H1 (cell line): ENCODE measurements around the gene ZNF511. TPM values are rescaled to one million over a fixed set of nuclear protein-coding genes. Genes with fewer than 3 reads are reported as not detected.

Experiments
- CTCF ChIA-PET: fragments of 300-600 bp; sonication (Branson Sonifier 250); formaldehyde crosslinking; loops from one replicate; lab custom pipeline; 2021; ENCODE audit not compliant: partially characterized antibody; lab: Charles Lee
- POLR2A ChIA-PET: fragments of 300-600 bp; sonication (Branson Sonifier 250); formaldehyde crosslinking; loops from one replicate; lab custom pipeline; 2021; ENCODE audit warnings: inconsistent platforms; ENCODE audit not compliant: partially characterized antibody; lab: Charles Lee
- DNase-seq, 2 experiments: peaks; one replicate each; pipeline versions ENCODE4 v3.0.0 to v3.0.0-alpha.2; 2010 to 2022; ENCODE audit warnings: low spot score in 2 of 2, low read depth in 1 of 2, mixed read lengths in 1 of 2
- FAIRE-seq: peaks from 2 replicates; lab custom pipeline; 2011; peaks lifted over from hg19 to GRCh38; lab: Jason Lieb, UNC
- H2AFZ ChIP-seq: 2 replicates; pipeline ENCODE4 v1.8.1; 2012; ENCODE audit warnings: low read length, inconsistent platforms
- H2AK5ac ChIP-seq: 2 replicates; pipeline ENCODE4 v1.6.1; 2013; ENCODE audit warnings: low read depth, low read length
- H2BK120ac ChIP-seq: replicated peaks from 2 replicates; pipeline ENCODE3; 2013; ENCODE audit warnings: low read depth, low read length, inconsistent platforms
- H2BK12ac ChIP-seq: 2 replicates; pipeline ENCODE4 v1.6.1; 2013; ENCODE audit warnings: low read depth, low read length
- H2BK15ac ChIP-seq: 2 replicates; pipeline ENCODE4 v1.6.1; 2013; ENCODE audit warnings: low read length
- H2BK20ac ChIP-seq: 2 replicates; pipeline ENCODE4 v1.6.1; 2013; ENCODE audit warnings: low read length
- H2BK5ac ChIP-seq: 2 replicates; pipeline ENCODE4 v1.6.1; 2013; ENCODE audit warnings: low read depth, low read length
- H3K14ac ChIP-seq: 2 replicates; pipeline ENCODE4 v1.6.1; 2013; ENCODE audit warnings: inconsistent platforms; ENCODE audit not compliant: insufficient read length
- H3K18ac ChIP-seq: 2 replicates; pipeline ENCODE4 v1.6.1; 2013; ENCODE audit warnings: low read length; ENCODE audit errors: extremely low read depth
- H3K23ac ChIP-seq: 2 replicates; pipeline ENCODE4 v1.6.1; 2013; ENCODE audit warnings: inconsistent platforms; ENCODE audit not compliant: insufficient read length
- H3K23me2 ChIP-seq: 2 replicates; pipeline ENCODE4 v1.6.1; 2013; ENCODE audit warnings: low read depth, low read length
- H3K27ac ChIP-seq: 2 replicates; pipeline ENCODE4 v1.6.1; 2011; ENCODE audit warnings: low read depth, low read length, inconsistent platforms
- H3K27me3 ChIP-seq, 4 experiments: replicated peaks in 1 of 4; 1 replicate in 1 of 4; 2 replicates in 3 of 4; pipeline versions ENCODE4 v1.6.1 to v1.8.1; 2011 to 2013; ENCODE audit warnings: low read length in 3 of 4, mild to moderate bottlenecking in 3 of 4, inconsistent platforms in 2 of 4, mixed read lengths in 2 of 4, moderate library complexity in 1 of 4; ENCODE audit not compliant: control insufficient read depth in 3 of 4, insufficient read depth in 3 of 4; ENCODE audit errors: extremely low read depth in 1 of 4
- H3K36me3 ChIP-seq, 4 experiments: 2 replicates each; pipeline versions ENCODE4 v1.6.1 to v1.8.1; 2011 to 2013; ENCODE audit warnings: mild to moderate bottlenecking in 4 of 4, low read length in 3 of 4, moderate library complexity in 2 of 4, control low read depth in 1 of 4, inconsistent platforms in 1 of 4; ENCODE audit not compliant: insufficient read depth in 4 of 4, control insufficient read depth in 2 of 4
- H3K4ac ChIP-seq: replicated peaks from 2 replicates; pipeline ENCODE3; 2013; ENCODE audit warnings: low read length, low read depth, mixed read lengths, inconsistent platforms; ENCODE audit not compliant: insufficient read length
- H3K4me1 ChIP-seq, 4 experiments: replicated peaks in 1 of 4; 1 replicate in 1 of 4; 2 replicates in 3 of 4; pipeline versions ENCODE4 v1.6.1 to v1.8.1; 2011 to 2013; ENCODE audit warnings: low read length in 3 of 4, inconsistent platforms in 2 of 4, mixed read lengths in 1 of 4; ENCODE audit not compliant: insufficient read depth in 4 of 4, control insufficient read depth in 3 of 4
- H3K4me2 ChIP-seq, 2 experiments: 2 replicates each; pipeline versions ENCODE4 v1.6.1 to v1.8.1; 2011 to 2013; ENCODE audit warnings: low read depth in 2 of 2, low read length in 2 of 2, control low read depth in 1 of 2, inconsistent platforms in 1 of 2, mild to moderate bottlenecking in 1 of 2; ENCODE audit not compliant: insufficient read depth in 1 of 2
- H3K4me3 ChIP-seq, 4 experiments: fragments of 200-600, 300-600 bp in 1 of 4; sonication (generic), shearing (Covaris generic), sonication (Bioruptor Twin) in 1 of 4; 2 replicates each; pipeline versions ENCODE4 v1.5.1 to v1.8.1; 2011 to 2016; ENCODE audit warnings: low read length in 4 of 4, low read depth in 3 of 4, control low read depth in 2 of 4, inconsistent platforms in 2 of 4, mild to moderate bottlenecking in 2 of 4, mixed read lengths in 1 of 4, moderate library complexity in 1 of 4; ENCODE audit not compliant: insufficient read depth in 2 of 4; ENCODE audit errors: extremely low read depth in 1 of 4
- H3K56ac ChIP-seq: replicated peaks from 2 replicates; pipeline ENCODE3; 2013; ENCODE audit warnings: low read depth, mild to moderate bottlenecking, mixed read lengths, low read length, inconsistent platforms; ENCODE audit not compliant: insufficient read length
- H3K79me1 ChIP-seq: 2 replicates; pipeline ENCODE4 v1.6.1; 2013; ENCODE audit warnings: low read depth, low read length, control low read depth
- H3K79me2 ChIP-seq, 2 experiments: 2 replicates each; pipeline versions ENCODE4 v1.6.1 to v1.8.1; 2012 to 2013; ENCODE audit warnings: low read length in 2 of 2, mild to moderate bottlenecking in 2 of 2, inconsistent platforms in 1 of 2; ENCODE audit not compliant: insufficient read depth in 2 of 2, control insufficient read depth in 1 of 2
- H3K9ac ChIP-seq, 4 experiments: replicated peaks in 1 of 4; 1 replicate in 1 of 4; 2 replicates in 3 of 4; pipeline versions ENCODE4 v1.6.1 to v1.8.1; 2011 to 2013; ENCODE audit warnings: low read depth in 3 of 4, low read length in 3 of 4, control low read depth in 2 of 4, mild to moderate bottlenecking in 2 of 4, moderate library complexity in 2 of 4, inconsistent platforms in 1 of 4; ENCODE audit errors: extremely low read depth in 1 of 4
- H3K9me3 ChIP-seq, 2 experiments: 2 replicates each; pipeline versions ENCODE4 v1.6.1 to v1.8.1; 2012 to 2013; ENCODE audit warnings: mild to moderate bottlenecking in 2 of 2, moderate library complexity in 2 of 2, control low read depth in 1 of 2, inconsistent platforms in 1 of 2, low read depth in 1 of 2, low read length in 1 of 2, mixed read lengths in 1 of 2; ENCODE audit not compliant: insufficient read depth in 2 of 2
- H4K20me1 ChIP-seq, 2 experiments: replicated peaks in 1 of 2; 2 replicates each; pipeline versions ENCODE3 to v1.8.1; 2011 to 2013; ENCODE audit warnings: inconsistent platforms in 2 of 2, low read length in 2 of 2, mild to moderate bottlenecking in 1 of 2; ENCODE audit not compliant: insufficient read depth in 2 of 2, control insufficient read depth in 1 of 2
- H4K5ac ChIP-seq: 2 replicates; pipeline ENCODE4 v1.6.1; 2013; ENCODE audit warnings: low read length, low read depth, mixed read lengths, inconsistent platforms; ENCODE audit not compliant: insufficient read length
- H4K8ac ChIP-seq: 2 replicates; pipeline ENCODE4 v1.8.0; 2013; ENCODE audit warnings: mild to moderate bottlenecking, moderate library complexity, low read length, inconsistent platforms; ENCODE audit not compliant: insufficient read depth; ENCODE audit errors: extremely low read depth
- H4K91ac ChIP-seq: replicated peaks from 2 replicates; pipeline ENCODE3; 2013; ENCODE audit warnings: low read length, mixed read lengths, inconsistent platforms; ENCODE audit not compliant: insufficient read length
- BRCA1 ChIP-seq: IDR thresholded peaks from 2 replicates; pipeline ENCODE4 v1.6.1; 2012; ENCODE audit warnings: low read depth, low read length, improper control_type of control experiment
- CHD1 ChIP-seq: IDR thresholded peaks from 2 replicates; pipeline ENCODE4 v1.6.1; 2012; ENCODE audit warnings: low read depth, low read length, improper control_type of control experiment
- CTCF ChIP-seq, 3 experiments: IDR thresholded peaks; 1 replicate in 2 of 3; 2 replicates in 1 of 3; pipeline versions ENCODE4 v1.5.1 to v1.6.1; 2011; ENCODE audit warnings: low read length in 3 of 3, mild to moderate bottlenecking in 3 of 3, inconsistent platforms in 2 of 3, low read depth in 1 of 3, moderate library complexity in 1 of 3; ENCODE audit not compliant: insufficient read depth in 1 of 3; ENCODE audit errors: control extremely low read depth in 1 of 3
- JUND ChIP-seq: IDR thresholded peaks from 2 replicates; pipeline ENCODE4 v1.6.1; 2011; ENCODE audit warnings: mild to moderate bottlenecking, improper control_type of control experiment, low read length
- RAD21 ChIP-seq, 2 experiments: IDR thresholded peaks in 1 of 2; conservative IDR thresholded peaks in 1 of 2; 2 replicates each; pipeline ENCODE4 v1.6.1; 2011; ENCODE audit warnings: low read depth in 2 of 2, low read length in 2 of 2, improper control_type of control experiment in 1 of 2, inconsistent platforms in 1 of 2, mild to moderate bottlenecking in 1 of 2, moderate library complexity in 1 of 2
- TAF7 ChIP-seq: optimal IDR thresholded peaks from 2 replicates; pipeline ENCODE3; 2011; ENCODE audit warnings: low read depth, mild to moderate bottlenecking, inconsistent platforms, low read length, moderate library complexity, borderline replicate concordance
- WGBS, 2 experiments: shearing (Covaris generic) in 1 of 2; methylation state at CpG; one replicate each; pipeline versions ENCODE4 v1.1.6 to v1.1.7; 2013 to 2015; ENCODE audit warnings: low lambda C conversion rate in 2 of 2, mixed read lengths in 2 of 2, inconsistent platforms in 1 of 2, low coverage in 1 of 2, missing lambda C conversion rate in 1 of 2; ENCODE audit not compliant: insufficient replicate concordance in 2 of 2, insufficient coverage in 1 of 2, insufficient read length in 1 of 2; ENCODE audit errors: extremely low coverage in 1 of 2, missing lambda C conversion rate in 1 of 2; 5-methylcytosine and 5-hydroxymethylcytosine counted together
- polyA plus RNA-seq, 7 experiments: library from polyadenylated mRNA; depleted of rRNA in 3 of 7; stranded (reverse) in 5 of 7; unstranded in 2 of 7; fragments of >200 nt in 5 of 7; fragments of 200-250 nt in 2 of 7; gene quantifications; 1 replicate in 5 of 7; 2 replicates in 1 of 7; 4 replicates in 1 of 7; pipeline versions ENCODE4 v1.2.1 to v1.2.3, GENCODE V29; 2011 to 2013; ENCODE audit warnings: missing spikeins in 2 of 7, mixed read lengths in 2 of 7
- total RNA-seq: library from RNA; stranded (reverse); fragmentation: NEBNext Ultra II Directional; extraction: Animal tissue kit (Norgen Biotek cat#: 25700); gene quantifications from 2 replicates; pipeline ENCODE4 v1.2.1, GENCODE V29; 2021

Gene ZNF511
- total and polyA plus RNA-seq, 2 of the 8 experiments (the other 6 are each of a cell fraction or from before 2014, with no cell fraction given) = 55.4 to 71.7 TPM

GRCh38 chr10:133275684-133276092 lies 33.0 kb upstream of the ZNF511 start:
- Histone ChIP-seq H2BK20ac (0 out of 2 replicates have a peak overlapping the region, but pooled peaks have one; percentile 61), H3K23me2 (peaks cover 5% of the 10 kb centered on the region; the same call in 1 of the 2 replicates), H3K23ac (no peak overlapping the region), H3K79me1 (no peaks in the 10 kb centered on the region), H2BK120ac (no peak overlapping the region), H3K36me3 (peaks cover 0 to 7% (median 3%) of the 10 kb centered on the region in 4 experiments; a peak in 3 of 8 replicates), H3K4me2 (peak overlapping the region; percentile 58 to 85; a peak in 2 of 4 replicates), H4K5ac (no peak overlapping the region), H2BK15ac (no peak overlapping the region), H4K8ac (no peak overlapping the region; the same call in 1 of the 2 replicates), H3K14ac (no peak overlapping the region), H3K27ac (no peak overlapping the region), H3K27me3 (peaks cover 0 to 7% (median 4%) of the 10 kb centered on the region in 4 experiments; a peak in 6 of 7 replicates), H3K9me3 (no peaks in the 10 kb centered on the region), H3K4ac (no peak overlapping the region), H2AK5ac (no peak overlapping the region), H2BK12ac (no peak overlapping the region), H3K79me2 (no peaks in the 10 kb centered on the region), H3K9ac (no peak overlapping the region), H2BK5ac (no peak overlapping the region), H3K18ac (no peak overlapping the region), H2AFZ (no peak overlapping the region), H3K56ac (no peak overlapping the region), H3K4me1 (peaks cover 0 to 13% (median 7%) of the 10 kb centered on the region in 4 experiments; a peak in 5 of 7 replicates), H4K91ac (no peak overlapping the region), H4K20me1 (peaks cover 0 to 3% of the 10 kb centered on the region in 2 experiments), H3K4me3 (no peak overlapping the region)
- POLR2A ChIA-PET = interaction anchor here (1.0 to 2.1 kb wide), 5 partner anchors 9 to 50 kb away, joined by 3 to 11 read pairs (median 4); no protein-coding TSS in a partner anchor
- CTCF ChIA-PET = interaction anchor here (0.7 to 2.1 kb wide), 11 partner anchors 8 to 229 kb away, joined by 3 to 10 read pairs (median 4); no protein-coding TSS in a partner anchor
- FAIRE-seq (no peak), DNase-seq (no peak)
- TF ChIP-seq BRCA1 (no peak), TAF7 (no peak), RAD21 (IDR thresholded peaks at IDR 0.05 in 1 of 2, conservative IDR thresholded peaks at IDR 0.05 in 1 of 2; ENCODE audit: low read depth in 2 of 2, low read length in 2 of 2) (0 out of 4 replicates have a peak, but pooled peaks of 1 of the 2 experiments have one; percentile 18), CHD1 (no peak), CTCF (IDR thresholded peaks at IDR 0.05; ENCODE audit: control extremely low read depth in 1 of 3, insufficient read depth in 1 of 3, low read depth in 1 of 3, low read length in 3 of 3) (peak in 2 of 3 experiments; percentile 30 to 33; a peak in 3 of 4 replicates), JUND (no peak)
- WGBS, 2 experiments = 65% methylated on average over 11 of the region's 12 CpGs; no CpG with 5 or more reads in 1 of the 2 experiments
